Fibroblast of skin of abdomen (primary cell): Measurements from ENCODE around the gene RICTOR.

ENCODE experiments used
- DNase-seq: peaks from one replicate; pipeline ENCODE4 v3.0.0-alpha.2; 2013

RICTOR gene

DNA sequence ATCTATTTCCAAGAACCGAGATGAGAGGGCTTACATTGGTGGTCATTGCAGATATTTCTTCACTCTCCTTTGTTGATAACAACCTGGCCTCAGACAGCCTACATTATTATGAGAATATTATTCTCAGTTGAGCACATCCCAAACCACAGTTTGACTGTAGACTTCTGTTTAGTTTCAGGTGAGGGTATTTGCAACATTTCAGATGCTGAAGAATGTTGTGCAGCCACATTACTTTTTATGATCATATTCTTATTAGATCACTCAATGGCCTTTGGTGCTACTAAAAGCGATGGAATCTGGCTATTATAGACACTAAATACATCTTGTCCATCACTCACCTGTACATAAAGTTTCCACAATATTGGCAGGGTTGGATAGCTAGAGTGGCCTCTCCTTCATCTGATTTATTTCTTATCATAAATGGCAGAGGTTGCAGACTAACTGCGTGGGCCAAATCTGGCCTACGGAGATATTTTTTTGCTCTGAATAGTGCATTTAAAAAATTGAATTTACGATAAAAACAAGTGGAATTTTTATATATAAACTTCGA, 26.2 kb upstream of the RICTOR start:
- no peak for DNase-seq

DNA sequence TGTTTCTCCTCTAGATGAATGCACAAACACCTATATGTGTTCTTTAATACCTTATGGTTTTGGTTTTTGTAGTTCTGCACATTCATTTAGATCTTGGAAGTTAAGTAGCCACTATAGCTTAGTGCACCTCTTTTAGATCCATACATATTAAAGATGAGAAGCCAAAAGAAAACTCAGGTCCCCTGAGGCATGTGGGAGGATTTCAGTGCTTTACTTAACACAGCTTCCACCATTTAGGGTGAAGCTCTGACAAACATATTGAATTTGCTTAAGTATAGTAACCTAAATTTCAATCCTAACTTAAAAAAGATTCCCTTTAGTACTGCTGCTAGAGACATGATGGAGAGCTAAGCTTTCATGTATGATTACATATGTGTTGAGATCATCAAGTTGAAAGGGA, 25.6 kb upstream of the RICTOR start:
- no peak for DNase-seq

DNA sequence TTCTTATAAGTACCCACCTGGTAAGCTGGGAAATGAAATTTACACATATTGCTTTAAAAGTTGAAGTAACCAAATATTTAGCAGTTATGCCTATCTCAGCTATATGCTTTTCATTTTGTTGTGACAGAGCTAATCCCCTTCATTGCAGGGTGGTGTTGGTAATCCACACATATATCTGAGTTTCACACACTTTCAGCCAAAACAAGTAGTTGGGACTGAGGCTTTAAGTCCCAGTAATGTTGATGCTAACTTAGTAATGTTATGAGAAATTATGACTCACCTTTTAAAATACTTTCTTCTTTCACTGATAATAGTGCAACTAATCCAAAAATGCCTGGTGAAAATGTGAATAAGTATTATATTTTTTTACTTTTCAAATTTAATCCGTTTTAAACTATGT, 19.2 kb upstream of the RICTOR start:
- peak; percentile 28 for DNase-seq

DNA sequence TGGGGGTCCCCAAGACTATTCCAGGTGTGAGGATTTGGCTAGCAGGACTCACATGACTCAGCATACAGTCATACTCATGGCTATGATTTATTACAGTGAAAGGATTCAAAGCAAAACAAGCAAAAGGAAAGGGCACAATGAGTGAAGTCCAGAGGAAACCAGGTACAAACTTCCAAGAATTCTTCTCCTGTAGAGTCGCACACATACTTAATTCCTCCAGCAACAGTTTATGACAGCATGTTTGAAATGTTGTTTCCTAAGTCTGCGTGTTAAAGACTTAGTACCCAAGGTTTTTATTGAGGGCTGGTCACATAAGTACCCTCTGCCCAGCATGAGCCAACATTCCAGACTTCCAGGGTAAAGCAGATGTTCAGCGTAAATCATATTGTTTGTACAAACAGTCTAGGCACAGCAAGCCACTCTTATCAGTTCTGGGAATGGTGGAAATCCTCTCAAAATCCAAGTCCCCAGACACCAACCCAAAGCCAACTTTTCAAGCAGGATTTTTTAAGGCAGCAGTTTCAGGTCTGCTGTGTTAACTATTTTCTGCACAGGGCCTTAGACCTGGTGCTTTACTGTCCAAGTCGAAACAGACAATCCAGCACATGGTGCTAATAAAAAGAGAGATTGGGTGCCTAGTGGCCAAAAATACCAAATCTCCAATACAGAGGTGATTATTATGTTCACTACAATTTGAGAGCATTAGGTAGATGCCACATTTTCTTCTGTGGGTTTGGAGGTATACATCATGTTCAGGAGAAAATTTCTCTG, 18.6 kb upstream of the RICTOR start:
- peak; percentile 41 for DNase-seq

DNA sequence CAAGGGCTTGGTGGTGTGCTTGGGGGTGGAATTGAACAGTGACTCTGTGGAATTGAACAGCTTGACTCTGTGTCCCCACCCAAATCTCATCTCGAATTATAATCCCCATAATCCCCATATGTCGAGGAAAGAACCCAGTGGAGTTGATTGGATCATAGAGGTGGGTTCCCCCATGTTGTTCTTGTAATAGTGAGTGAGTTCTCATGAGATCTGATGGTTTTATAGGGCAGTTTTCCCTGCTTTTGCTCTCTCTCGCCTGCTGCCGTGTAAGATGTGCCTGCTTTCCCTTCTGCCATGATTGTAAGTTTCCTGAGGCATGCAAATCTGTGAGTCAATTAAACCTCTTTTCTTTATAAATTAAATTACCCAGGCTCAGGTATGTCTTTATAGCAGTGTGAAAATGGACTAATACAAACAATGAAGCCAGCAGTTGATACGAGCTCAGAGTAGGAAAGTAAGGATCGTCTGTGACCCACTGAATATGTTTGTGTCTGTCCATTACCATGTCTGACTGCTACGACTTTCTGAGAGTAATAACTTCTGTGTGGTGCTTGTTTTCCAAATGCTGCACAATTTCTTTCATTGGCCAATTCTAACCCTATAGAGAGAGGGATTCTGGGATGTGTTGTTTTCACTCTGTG, 17.9 kb upstream of the RICTOR start:
- no peak for DNase-seq

DNA sequence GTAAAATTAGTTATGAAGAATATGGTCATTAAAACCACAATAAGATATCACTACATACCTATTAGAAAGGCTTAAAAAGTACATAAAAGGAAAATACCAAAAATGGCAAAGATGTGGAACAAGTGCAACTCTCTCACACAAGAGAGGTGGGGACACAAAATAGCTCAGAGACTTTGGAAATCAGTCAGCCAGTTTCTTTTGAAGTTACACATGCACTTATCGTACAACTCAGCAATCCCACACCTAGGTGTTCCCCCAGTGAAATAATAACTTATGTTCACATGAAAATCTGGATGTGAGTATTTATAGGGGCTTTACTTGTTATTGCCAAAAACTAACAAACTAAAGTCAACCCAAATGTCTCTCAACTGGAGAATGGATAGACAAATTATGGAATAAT, 9.8 kb upstream of the RICTOR start:
- no peak for DNase-seq

DNA sequence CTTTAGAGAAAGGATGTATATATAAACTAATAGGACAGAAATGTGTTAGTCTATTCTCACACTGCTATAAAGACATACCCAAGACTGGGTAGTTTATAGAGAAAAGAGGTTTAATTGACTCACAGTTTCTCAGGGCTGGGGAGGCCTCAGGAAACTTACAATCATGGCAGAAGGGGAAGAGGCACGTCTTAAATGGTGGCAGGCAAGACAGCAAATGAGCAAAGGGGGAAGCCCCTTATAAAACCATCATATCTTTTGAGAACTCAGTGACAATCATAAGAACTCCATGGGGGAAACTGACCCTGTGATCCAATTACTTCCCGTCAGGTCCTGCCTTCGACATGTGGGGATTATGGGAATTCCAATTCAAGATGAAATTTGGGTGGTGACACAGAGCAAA, 8.8 kb upstream of the RICTOR start:
- no peak for DNase-seq

DNA sequence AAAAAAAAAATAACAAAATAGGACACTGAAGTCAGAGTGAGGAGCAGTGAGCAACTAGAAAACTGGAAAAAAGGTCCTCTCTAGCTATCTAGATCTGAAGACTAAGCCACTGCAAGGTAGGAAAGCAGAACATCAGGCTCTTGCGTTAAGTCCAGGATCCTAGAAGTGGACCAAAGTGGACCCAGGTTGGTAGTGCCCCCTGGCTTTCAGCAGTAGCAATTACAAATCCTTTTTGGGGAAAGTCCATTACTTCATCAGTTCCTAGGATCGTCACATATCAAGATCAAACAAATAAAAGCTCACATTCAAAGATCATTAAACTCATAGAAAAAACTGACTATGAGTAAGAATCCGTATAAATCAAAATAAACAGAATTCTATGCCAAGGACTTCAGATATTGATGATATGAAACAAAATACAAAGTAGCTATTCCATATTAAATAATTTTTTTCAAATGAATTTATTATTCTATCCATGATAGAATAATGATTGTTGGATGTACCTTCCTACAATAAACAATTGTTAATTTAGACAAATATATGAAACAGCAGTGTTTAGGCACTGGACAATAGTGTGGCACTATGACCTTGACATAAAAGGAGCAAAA, 6.5 kb upstream of the RICTOR start:
- peak; percentile 47 for DNase-seq

DNA sequence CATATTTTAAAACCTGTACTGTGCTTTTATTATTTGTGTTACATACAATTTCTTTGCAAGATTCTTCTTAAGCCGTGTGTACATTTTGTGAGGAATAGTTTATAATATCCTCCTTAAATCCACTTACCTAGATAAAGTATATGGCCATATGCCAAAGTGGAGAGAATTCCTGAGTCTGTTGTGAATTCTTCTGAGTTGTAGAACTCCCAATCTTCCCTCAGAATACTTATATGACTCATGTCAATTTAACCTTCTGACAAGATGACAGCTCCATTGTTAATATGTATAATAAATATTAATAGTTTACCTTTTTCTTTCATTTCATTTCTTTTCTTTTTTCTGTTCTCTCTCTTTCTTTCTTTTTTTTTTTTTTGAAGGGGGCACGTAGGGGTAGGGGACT, 6.0 kb upstream of the RICTOR start:
- no peak for DNase-seq

DNA sequence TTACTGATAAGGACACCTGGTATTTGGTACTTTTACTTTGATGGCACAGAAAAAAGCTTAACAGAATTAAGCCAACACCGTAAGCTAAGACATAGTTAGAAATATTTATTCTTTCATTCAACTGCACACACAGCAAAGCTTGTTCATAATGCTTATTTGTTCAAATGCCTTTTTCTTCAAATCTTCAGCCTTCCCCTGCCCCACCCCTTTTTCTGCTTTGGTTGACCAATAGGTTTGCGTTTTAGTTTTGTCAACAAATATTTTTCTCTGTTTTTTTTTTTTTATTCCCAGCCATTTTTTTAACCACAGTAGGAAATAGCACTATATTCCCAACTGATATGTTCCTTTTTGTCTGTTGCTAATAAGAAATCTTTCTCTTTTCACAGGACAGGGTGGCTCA, 4.9 kb upstream of the RICTOR start:
- no peak for DNase-seq

DNA sequence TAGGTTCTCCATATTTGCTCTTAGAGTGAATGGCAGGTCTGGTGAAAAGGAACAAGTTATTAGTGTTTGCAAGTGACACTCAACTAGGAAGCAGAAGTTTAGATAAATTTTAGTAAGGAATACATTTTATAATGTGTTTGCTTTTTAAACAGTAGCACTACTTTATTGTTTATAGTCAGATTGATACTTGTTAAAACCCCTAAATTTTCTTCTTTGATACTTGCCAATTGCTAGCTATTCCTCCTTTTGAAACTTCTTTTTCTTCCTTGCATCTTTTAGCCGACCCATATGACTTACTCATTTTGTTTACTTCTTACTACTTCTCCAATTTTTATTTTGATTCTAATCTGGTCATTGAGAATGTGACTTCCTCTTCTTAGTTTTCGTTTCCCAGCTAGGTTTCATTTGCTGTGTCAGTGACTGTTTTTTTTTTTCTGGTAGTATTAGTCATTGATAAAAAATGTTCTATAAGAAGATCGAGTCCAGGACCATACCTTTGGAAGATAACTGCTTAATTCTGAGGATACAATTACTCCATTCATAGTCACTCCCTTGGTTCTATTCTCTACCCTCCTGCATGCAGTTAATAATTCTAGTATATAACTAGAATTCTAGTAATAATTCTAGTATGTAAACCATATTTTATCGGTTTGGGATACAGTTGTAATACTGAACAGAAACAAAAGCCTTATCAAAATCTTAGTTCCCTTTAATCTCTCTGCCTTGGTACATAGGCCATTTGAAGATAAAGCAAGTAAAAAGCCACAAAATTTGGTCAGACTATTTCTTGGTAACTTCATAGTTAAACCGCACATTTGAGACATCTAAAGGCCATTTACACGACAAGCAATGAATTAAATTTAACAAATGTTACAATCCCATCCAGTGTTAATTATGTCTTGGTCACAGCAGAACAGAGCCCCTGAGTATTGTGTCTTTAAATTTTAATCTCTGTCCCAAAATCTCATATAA, 2.8 kb upstream of the RICTOR start:
- peak; percentile 25 for DNase-seq

DNA sequence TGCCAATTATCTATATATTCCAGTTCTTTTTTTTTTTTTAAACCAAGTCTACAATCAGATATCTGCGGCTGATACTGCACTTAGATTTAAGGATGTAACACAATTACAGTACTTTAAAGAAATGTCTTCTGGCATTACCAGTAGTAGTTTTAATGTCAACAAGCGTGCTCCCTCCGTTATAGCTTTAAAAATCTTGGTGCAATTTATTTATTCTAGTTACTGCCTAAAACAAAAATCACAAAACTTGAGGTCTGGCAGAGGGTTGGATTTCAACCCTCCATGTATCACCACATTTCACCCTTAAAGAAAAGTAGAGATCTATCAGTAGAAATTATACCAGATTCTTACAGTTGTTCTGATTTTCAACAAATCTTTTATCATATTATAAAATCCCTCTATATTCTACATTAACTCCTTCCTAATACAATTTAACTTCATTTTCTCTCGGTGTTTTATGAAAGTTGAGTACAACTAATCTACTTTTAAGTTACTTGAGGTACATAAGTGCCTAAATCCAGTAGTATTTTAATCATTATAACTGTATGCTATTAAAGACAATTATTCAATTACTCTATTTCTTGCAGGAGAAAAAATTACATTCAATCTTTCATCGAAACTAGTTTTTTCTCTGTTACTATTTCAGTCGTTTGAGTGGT, 2.0 kb upstream of the RICTOR start:
- no peak for DNase-seq

DNA sequence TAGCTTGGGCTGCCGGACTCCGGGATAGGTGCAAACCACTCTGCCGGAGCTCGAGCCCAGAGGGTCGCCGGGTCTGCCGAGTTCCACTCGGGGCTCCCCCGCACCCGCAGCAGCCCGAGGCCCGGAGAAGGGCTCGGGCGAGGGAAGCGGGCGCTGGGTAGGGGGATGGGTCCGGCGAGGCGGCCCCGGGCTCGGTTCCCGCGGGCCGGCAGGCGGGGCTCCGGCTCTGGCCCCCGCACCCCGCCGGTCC, 507 bp downstream of the RICTOR start:
- peak; percentile 7 for DNase-seq

DNA sequence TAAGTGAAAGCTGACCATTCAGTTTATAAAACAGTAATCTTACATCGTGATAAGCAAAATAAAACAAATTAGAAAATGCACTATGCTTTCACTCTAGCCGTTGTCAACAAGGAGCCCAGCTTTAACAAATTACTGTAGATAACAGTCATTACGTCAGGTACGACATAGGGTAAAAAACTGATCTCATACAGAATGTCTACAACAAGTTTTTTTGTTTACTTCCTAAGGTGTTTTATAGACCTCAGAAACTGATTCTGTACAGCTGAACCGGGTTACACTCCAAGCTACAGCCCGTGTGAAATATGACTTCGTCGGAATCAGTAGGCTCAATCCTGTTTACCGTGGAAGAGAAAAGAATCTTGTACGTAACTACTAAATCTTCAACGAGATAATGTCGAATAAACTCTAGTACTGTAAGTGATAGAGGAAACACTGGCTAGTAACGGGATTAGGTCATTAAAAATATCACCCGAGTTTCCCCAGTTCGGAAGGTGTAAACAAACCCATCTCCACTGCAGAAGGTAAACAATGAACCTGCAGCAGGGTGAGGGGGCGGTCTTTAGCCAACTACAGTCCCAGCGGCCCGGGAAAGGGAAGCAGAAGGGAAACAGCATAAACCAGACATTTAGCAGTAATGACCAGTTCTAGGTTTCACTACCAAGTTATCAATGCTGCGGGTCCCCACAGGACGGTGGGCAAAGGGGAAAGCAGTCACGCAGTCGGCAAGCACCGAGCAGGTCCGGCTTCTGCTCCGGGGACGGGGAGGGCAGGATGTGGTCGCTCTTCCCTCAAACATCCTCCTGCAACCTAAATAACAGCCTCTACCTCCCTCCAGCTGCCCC, 1.1 kb downstream of the RICTOR start:
- peak; percentile 26 for DNase-seq

DNA sequence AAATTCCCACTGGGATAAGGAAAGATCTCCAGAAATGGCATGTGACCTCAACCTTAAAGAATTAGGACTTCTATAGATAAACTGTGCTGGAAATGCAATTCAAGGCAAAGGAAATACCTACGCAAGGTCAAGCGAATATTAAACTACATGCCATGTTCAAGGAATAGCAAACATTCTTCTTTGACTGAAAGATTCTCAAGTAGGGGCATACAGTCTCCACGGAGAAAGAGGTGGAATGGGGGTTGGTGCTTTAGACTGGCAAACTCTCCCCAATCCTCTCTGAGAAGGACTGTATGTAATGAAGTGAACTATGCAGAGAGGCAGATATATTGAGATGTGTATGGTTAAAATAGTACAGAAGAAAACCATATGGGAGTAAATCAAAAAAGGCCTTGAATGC, 6.1 kb downstream of the RICTOR start:
- no peak for DNase-seq

DNA sequence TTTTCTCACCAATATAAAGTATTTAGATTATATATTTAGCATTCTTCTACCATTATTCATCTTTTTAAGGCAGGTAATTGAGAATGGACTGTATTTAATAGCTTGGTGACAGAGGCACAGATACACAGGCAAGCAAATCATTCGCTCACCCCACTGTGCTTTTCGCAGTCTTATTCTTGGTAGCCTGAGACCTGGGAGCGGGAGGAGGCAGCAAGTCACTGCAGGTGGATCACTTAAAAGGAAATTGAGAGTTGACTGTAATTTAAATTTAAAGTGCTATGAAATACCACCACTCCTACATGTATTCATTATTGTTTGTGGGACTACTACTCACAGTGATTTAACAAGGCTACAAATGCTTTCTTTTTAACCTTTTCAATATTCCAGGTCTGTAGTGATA, 9.7 kb downstream of the RICTOR start:
- DNase-seq = no peak

DNA sequence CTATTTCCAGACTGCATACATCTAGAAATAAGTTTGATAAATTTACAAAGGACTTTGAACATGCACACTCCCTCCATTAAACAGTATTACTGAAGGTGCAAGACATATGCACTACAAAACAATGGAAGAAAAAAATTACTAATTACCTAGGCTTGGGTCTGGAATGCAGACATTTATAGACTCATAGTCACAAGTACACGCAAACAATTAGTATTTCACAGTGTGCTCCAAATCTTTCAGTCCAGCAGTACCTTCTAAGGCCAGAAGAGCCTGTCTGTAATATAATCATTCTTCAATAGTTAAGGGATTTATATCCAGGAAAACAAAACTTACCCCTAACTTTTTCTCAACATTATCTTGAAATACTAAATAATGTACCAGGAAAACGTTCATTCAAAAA, 11.2 kb downstream of the RICTOR start:
- peak; percentile 35 for DNase-seq

DNA sequence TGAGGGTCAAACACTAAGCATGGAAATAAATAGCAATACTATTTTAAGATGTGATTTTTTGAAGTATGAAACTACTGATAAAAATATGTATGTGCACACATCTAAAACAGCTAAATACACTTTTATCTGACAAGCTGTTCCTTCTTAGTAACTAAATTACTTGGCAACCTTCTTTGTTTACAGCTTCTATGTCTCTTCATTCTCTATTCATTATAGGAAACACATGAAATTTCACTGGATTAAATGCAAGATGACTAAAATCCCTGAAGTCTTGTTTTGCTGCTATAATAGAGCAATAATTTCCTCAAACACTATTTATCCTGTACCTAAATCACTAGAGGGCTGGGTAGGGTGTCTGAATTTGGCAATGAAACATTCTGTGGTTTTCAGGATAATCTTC, 11.7 kb downstream of the RICTOR start:
- no peak for DNase-seq

DNA sequence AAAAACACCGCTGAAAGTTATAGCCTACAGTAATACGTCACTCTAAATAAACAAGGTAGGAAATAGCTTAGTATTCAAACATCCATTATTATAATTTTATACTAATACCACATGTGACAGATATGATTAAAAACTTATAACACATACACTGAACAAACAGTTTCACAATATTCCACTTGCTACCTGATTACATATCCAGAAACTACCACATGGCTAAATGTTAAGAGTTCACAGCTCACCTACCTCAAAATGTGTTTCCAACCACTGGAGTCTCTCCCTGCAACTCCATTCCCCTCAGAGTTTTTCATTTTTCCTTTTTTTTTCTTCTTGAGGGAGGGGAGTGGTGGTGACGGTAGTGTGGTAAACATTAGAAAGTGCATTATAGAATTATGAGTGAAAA, 12.1 kb downstream of the RICTOR start:
- no peak for DNase-seq

DNA sequence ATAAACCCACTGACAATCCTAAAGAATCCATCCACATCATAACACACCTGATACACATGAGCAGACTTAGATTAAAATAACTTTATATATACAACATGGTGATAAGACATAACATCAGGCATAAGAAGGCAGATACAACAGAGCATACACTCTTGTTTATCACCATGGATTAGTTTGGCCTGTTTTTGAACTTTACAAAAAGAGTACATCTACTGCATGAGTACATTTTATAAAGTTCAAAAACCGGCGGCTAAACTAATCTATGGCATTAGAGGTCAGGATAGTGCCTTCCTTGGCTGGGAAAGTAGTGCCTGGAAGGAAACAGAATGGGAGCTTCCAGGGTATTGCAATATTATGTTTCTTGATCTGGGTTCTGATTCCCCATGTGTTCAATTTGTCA, 15.1 kb downstream of the RICTOR start:
- no peak for DNase-seq

DNA sequence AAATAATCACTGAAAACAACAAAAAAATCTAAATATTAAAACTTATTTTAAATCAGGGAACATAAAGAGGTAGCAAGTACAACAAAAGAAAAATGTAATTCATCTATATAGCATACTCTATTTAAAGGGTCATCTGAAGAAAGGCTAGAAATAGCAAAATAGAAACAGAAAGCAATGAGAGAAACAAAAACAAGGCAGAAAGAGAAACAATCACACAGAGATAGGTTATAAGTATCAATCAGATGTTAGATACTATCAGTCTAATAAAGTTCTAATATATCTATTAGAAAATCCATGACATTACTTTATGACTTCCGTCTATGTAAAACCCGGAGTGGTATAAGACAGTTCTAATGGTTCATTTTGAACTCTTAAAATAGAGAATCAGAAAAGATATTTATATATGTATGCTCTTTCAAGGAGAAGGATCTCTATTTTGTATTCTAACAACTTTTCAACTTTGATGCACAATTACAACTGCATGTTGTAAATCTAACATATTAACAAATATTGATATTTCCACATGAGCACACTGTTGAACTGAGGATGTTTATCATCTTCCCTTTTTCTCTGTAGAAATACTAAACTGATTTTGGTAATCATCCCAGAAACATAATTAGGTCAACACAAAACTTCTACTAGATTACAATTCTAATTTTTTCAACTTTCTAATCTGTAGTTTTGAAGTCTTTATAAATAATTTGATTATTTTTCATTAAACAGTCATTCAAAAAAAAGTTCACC, 15.8 kb downstream of the RICTOR start:
- no peak for DNase-seq
